GM21576 (cell line): ENCODE data around the gene LY6G6C.
"Not testable (repeated sequence)": the region's sequence is repeated elsewhere in the genome, so short reads cannot be mapped to it uniquely, and the experiment has no call there.

Experiments used
- ATAC-seq: cut with Tn5 transposase; IDR thresholded peaks from one replicate; pipeline ENCODE4 v1.9.1; 2021; ENCODE audit warnings: mild to moderate bottlenecking, moderate library complexity; ENCODE audit not compliant: unreplicated experiment

LY6G6C gene

DNA sequence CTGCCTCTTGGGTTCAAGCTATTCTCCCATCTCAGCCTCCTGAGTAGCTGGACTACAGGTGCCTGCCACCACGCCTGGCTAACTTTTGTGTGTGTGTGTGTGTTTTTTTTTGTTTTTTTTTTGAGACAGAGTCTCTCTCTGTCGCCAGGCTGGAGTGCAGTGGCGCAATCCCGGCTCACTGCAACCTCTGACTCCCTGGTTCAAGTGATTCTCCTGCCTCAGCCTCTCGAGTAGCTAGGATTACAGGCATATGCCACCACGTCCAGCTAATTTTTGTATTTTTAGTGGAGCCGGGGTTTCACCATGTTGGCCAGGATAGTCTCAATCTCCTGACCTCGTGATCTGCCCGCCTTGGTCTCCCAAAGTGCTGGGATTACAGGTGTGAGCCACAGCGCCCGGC, 12.4 kb downstream of the LY6G6C start:
- not testable (repeated sequence) for ATAC-seq

- ATAC-seq = no peak
Observed at GRCh38 chr6:31708224-31708623, 13.3 kb downstream of the LY6G6C start.

DNA sequence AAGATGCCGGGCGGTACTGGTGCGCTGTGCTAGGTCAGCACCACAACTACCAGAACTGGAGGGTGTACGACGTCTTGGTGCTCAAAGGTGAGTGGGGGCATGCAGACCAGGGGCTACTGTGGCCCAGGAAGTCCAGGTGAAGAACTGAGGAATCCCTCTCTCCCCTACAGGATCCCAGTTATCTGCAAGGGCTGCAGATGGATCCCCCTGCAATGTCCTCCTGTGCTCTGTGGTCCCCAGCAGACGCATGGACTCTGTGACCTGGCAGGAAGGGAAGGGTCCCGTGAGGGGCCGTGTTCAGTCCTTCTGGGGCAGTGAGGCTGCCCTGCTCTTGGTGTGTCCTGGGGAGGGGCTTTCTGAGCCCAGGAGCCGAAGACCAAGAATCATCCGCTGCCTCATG, 13.8 kb downstream of the LY6G6C start:
- no peak for ATAC-seq

- ATAC-seq = no peak
Observed at GRCh38 chr6:31706599-31706998, 14.9 kb downstream of the LY6G6C start, which contains the start of gene LY6G6F. Gene LY6G6F (plus strand): TSS chr6:31706866. CDS start chr6:31706907, 41 bp downstream.

- no peak for ATAC-seq
Observed at GRCh38 chr6:31705931-31706330, 15.6 kb downstream of the LY6G6C start.

GRCh38 chr6:31702819-31703716, 18.5 kb downstream of the LY6G6C start, which contains the start of gene ABHD16A:
Gene ABHD16A (minus strand): TSS chr6:31703324. CDS start chr6:31703281, 43 bp downstream.
- peak; percentile 82 for ATAC-seq

GRCh38 chr6:31702405-31702818, 19.1 kb downstream of the LY6G6C start:
- no peak for ATAC-seq

DNA sequence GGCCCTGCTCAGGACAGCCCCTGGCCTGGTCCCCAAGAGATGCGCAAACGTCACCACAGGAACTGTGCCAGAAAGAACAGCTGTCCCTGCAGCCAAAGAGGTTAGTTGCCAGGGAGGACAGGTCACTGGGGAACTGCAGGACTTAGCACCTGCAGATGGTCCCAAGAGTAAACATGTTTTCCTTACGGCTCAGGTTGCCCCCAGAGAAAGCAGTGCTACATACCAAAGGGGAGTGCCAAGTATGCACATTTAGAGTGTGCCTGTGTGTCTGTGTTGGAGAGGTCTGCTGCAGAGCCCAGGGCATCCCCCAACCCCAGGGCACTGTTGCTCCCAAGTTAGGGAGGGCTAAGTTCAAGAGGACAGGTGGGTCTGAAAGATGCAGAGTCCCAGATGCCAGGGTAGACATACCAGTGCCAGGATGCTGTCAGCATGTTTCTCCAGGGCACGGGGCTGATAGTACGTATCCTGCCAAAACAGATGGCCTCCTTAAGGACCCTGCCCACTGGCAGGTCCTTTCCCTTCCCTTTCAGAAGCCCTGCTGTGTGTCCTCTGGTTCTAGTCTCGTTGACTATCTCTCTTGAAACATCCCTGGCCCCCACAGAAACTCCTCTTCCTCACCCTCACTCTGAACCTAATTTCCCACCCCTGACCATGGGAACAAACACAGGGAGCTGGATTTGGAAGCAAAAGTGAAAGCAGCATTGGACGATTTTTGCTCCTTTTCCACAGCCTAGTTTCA, 19.7 kb downstream of the LY6G6C start:
- ATAC-seq = no peak

DNA sequence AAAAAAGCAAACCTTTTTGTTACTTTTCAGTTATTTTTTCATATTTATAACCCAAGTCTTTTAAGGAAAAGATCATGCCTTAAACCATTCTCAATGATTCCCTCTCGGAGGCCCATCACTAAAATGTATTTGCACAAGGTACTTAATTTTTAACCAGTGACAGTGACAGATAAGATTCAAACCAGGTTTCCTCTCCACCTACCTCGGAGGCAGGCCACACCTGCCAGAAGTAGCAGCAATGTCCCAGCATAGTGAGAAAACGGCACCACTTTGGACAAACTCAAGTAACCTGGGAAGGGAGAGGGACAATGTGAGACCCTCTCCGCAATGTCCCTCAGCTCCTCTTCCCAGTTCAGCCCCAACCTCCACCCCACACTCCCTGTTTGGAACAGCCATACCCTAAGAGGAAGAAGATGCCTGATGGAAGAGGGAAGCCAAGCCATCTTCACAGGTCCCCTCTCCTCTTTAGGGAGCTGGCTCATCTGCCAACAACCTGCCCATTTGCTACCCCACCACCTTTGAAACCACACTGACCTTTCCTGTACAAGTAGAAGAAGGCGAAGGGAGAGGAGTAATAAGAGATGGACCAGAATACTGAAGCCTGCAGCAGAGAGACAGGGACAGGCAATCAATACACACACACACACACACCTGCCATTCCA, 20.7 kb downstream of the LY6G6C start:
- no peak for ATAC-seq

GRCh38 chr6:31697555-31697954, 24.0 kb downstream of the LY6G6C start:
- no peak for ATAC-seq

GRCh38 chr6:31693535-31693934, 28.0 kb downstream of the LY6G6C start:
- no peak for ATAC-seq

- no peak for ATAC-seq
Observed at GRCh38 chr6:31692886-31693285, 28.7 kb downstream of the LY6G6C start.

GRCh38 chr6:31692353-31692752, 29.2 kb downstream of the LY6G6C start:
- no peak for ATAC-seq

DNA sequence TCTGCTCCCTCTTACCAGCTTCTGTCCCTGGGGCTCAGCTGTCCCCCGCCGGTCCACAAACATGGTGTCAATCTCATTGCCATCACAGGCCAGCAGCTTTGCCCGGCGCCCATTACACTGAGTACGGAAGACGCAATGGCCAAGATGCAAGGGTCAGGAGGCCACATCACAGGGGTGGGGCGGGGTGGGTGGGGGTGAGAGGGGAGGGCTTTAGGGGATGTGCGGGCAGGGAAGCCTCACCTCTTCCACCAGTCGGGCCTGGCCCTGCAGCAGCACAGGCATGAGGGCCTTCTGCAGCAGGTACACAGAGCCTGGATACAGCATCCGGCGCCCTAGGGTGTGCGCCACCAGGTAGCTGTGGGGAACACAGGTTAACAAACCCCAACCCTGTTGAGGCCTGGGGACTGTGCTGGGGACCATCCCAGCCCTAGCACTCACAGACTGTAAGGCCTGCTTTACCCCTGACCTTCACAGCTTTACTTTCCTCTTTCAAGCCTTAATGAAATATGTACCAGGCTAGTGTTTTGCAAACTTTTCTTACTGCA, 29.9 kb downstream of the LY6G6C start:
- ATAC-seq = no peak

- ATAC-seq = no peak
Observed at GRCh38 chr6:31691078-31691463, 30.5 kb downstream of the LY6G6C start.

GRCh38 chr6:31690231-31691077, 31.1 kb downstream of the LY6G6C start:
- no peak for ATAC-seq

- ATAC-seq = no peak
Observed at GRCh38 chr6:31689249-31690110, 32.1 kb downstream of the LY6G6C start.

GRCh38 chr6:31687860-31688693, 33.5 kb downstream of the LY6G6C start:
- no peak for ATAC-seq
